NCI-H345 (cell line): ENCODE measurements around the gene TMEM202.
A peak's percentile ranks its signal among the peaks of the same experiment; 100 is the strongest.
"Not testable (repeated sequence)": the region's sequence is repeated elsewhere in the genome, so short reads cannot be mapped to it uniquely, and the experiment has no call there.

Source experiments
- DNase-seq: peaks from one replicate; lab custom pipeline; 2025; lab: John Stamatoyannopoulos, UW

Gene TMEM202

GRCh38 chr15:72402726-72403125, 4.6 kb downstream of the TMEM202 start:
- no peak for DNase-seq

- DNase-seq: no peak
Observed at GRCh38 chr15:72404356-72404755, 6.3 kb downstream of the TMEM202 start.

- DNase-seq: no peak
Observed at GRCh38 chr15:72404841-72405240, 6.7 kb downstream of the TMEM202 start.

GRCh38 chr15:72406936-72407335, 8.8 kb downstream of the TMEM202 start:
- no peak for DNase-seq

- no peak for DNase-seq
Observed at GRCh38 chr15:72411111-72411510, 13.0 kb downstream of the TMEM202 start.

- DNase-seq: no peak
Observed at GRCh38 chr15:72411544-72411943, 13.4 kb downstream of the TMEM202 start.

GRCh38 chr15:72413337-72413736, 15.2 kb downstream of the TMEM202 start:
- DNase-seq: not testable (repeated sequence)

GRCh38 chr15:72415304-72415703, 17.2 kb downstream of the TMEM202 start:
- no peak for DNase-seq

- DNase-seq: not testable (repeated sequence)
Observed at GRCh38 chr15:72419768-72420167, 21.7 kb downstream of the TMEM202 start.

- DNase-seq: no peak
Observed at GRCh38 chr15:72420576-72420975, 22.5 kb downstream of the TMEM202 start.

- no peak for DNase-seq
Observed at GRCh38 chr15:72421484-72421883, 23.4 kb downstream of the TMEM202 start.

GRCh38 chr15:72423256-72423655, 25.2 kb downstream of the TMEM202 start:
- no peak for DNase-seq

- DNase-seq: no peak
Observed at GRCh38 chr15:72426753-72427152, 28.6 kb downstream of the TMEM202 start.

GRCh38 chr15:72437650-72438316, 39.7 kb downstream of the TMEM202 start:
- DNase-seq: no peak

GRCh38 chr15:72442848-72443247, 44.7 kb downstream of the TMEM202 start:
- DNase-seq: not testable (repeated sequence)

GRCh38 chr15:72445426-72445825, 47.3 kb downstream of the TMEM202 start:
- DNase-seq: peak; percentile 2

- DNase-seq: no peak
Observed at GRCh38 chr15:72450805-72451204, 52.7 kb downstream of the TMEM202 start.

GRCh38 chr15:72451224-72451623, 53.1 kb downstream of the TMEM202 start:
- DNase-seq: no peak

- no peak for DNase-seq
Observed at GRCh38 chr15:72456684-72457083, 58.6 kb downstream of the TMEM202 start.
